Activated CD8-positive, alpha-beta T cell treated with anti-CD3 and anti-CD28 coated beads for 36 hours (primary cell): ENCODE data around the gene BSCL2. TPM values are rescaled to one million over a fixed set of nuclear protein-coding genes. Genes with fewer than 3 reads are reported as not detected.

Source experiments
- ATAC-seq: fragments of 200-7000 bp; cut with Tn5 transposase; one replicate; pipeline ENCODE4 v1.10.0; 2021; ENCODE audit warnings: mild to moderate bottlenecking, moderate library complexity
- CTCF ChIA-PET: fragments of 350-600 bp; sonication (Branson Sonifier 250); formaldehyde crosslinking; loops from one replicate; lab custom pipeline; 2021; ENCODE audit warnings: antibody characterized with exemption; lab: Charles Lee
- POLR2A ChIA-PET: fragments of 350-600 bp; sonication (Branson Sonifier 250); formaldehyde crosslinking; loops from one replicate; lab custom pipeline; 2021; ENCODE audit warnings: antibody characterized with exemption; lab: Charles Lee
- DNase-seq: peaks from one replicate; pipeline ENCODE4 v3.0.0-alpha.2; 2020
- H3K27ac Mint-ChIP-seq: one replicate; pipeline ENCODE4 v1.8.0; 2021; ENCODE audit warnings: mild to moderate bottlenecking, mixed read lengths
- H3K27me3 Mint-ChIP-seq: one replicate; pipeline ENCODE4 v1.8.0; 2021; ENCODE audit warnings: mixed read lengths
- H3K36me3 Mint-ChIP-seq: one replicate; pipeline ENCODE4 v1.8.0; 2021; ENCODE audit warnings: low read depth, mixed read lengths
- H3K4me1 Mint-ChIP-seq: one replicate; pipeline ENCODE4 v1.8.0; 2021; ENCODE audit warnings: low read depth, mixed read lengths
- H3K4me3 Mint-ChIP-seq: one replicate; pipeline ENCODE4 v1.8.0; 2021; ENCODE audit warnings: mild to moderate bottlenecking, moderate library complexity, mixed read lengths
- H3K9me3 Mint-ChIP-seq: one replicate; pipeline ENCODE4 v1.8.0; 2021; ENCODE audit warnings: mixed read lengths
- intact Hi-C: fragments of 100-400 bp; cut with micrococcal nuclease; formaldehyde crosslinking; loops from one replicate; pipeline ENCODE4 v1.10.0; 2022
- total RNA-seq, 2 experiments: library from RNA; stranded (reverse); gene quantifications; one replicate each; pipeline ENCODE4 v1.2.3, GENCODE V29; 2021
- TF ChIP-seq, protein P1 (sequence below): fragments of 200-600 bp; IDR thresholded peaks from one replicate; pipeline ENCODE4 v1.8.0; 2022; ENCODE audit warnings: antibody characterized with exemption, mild to moderate bottlenecking

Gene BSCL2
- 10 to 100 TPM; 22.1 to 24.1 TPM for total RNA-seq

DNA sequence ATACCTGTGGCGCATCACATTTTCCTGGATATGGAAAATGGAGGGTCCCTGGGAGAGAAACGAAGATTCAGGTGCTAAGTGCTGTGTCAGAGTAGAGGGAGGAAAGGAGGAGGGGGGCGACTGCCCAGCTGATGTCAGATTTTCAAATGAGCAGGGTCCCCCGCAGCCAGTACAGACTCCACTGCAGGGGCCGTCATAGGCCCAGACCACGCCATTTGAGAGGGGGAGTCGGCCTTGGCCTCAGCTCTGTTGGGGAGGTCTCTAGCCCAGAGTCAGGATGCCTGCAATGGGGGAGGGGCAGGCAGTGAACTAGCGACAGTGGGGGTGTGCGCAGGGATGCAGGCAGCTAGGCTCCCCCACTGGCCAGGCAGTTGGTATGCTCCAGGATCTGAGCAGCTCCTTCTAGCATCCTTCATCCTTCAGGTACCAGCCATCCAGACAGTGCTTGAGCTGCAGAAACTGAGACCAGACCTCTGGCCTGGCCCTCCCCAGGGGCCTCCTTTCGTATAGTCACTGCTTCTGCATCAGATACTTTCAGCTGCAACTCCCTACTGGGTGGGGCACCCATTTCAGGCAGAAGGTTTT, at the start of gene BSCL2, which contains the start of gene GNG3:
TSS of gene BSCL2 (minus strand) at position 148 of the 585 bp plus-strand sequence. CDS start 229 bp downstream, outside the sequence.
TSS of gene GNG3 (plus strand) at position 400 of the 585 bp plus-strand sequence. CDS start 620 bp downstream, outside the sequence.
- no peaks in the 10 kb centered on the region for H3K27me3 Mint-ChIP-seq
- no peak for ATAC-seq
- TF ChIP-seq, protein P1, sequence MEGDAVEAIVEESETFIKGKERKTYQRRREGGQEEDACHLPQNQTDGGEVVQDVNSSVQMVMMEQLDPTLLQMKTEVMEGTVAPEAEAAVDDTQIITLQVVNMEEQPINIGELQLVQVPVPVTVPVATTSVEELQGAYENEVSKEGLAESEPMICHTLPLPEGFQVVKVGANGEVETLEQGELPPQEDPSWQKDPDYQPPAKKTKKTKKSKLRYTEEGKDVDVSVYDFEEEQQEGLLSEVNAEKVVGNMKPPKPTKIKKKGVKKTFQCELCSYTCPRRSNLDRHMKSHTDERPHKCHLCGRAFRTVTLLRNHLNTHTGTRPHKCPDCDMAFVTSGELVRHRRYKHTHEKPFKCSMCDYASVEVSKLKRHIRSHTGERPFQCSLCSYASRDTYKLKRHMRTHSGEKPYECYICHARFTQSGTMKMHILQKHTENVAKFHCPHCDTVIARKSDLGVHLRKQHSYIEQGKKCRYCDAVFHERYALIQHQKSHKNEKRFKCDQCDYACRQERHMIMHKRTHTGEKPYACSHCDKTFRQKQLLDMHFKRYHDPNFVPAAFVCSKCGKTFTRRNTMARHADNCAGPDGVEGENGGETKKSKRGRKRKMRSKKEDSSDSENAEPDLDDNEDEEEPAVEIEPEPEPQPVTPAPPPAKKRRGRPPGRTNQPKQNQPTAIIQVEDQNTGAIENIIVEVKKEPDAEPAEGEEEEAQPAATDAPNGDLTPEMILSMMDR: no peak
- H3K27ac Mint-ChIP-seq: peak within 1 kb of the TSS; percentile 99
- peaks cover 47% of the 10 kb centered on the region for H3K4me1 Mint-ChIP-seq
- peaks cover 42% of the 10 kb centered on the region for H3K36me3 Mint-ChIP-seq
- no peaks in the 10 kb centered on the region for H3K9me3 Mint-ChIP-seq
- intact Hi-C loops: no loop called here
- peak within 1 kb of the TSS; percentile 91 for H3K4me3 Mint-ChIP-seq
- DNase-seq: peak; percentile 21
- CTCF ChIA-PET: interaction anchor here (0.6 to 2.9 kb wide), 9 partner anchors 13 to 312 kb away, joined by 3 to 13 read pairs (median 5); partner anchors contain the start of genes HNRNPUL2, ROM1, TMEM179B and TTC9C
- POLR2A ChIA-PET: interaction anchor here (0.9 to 6.3 kb wide), 16 partner anchors 8 to 174 kb away, joined by 3 to 41 read pairs (median 5); partner anchors contain the start of genes HNRNPUL2, INTS5, LBHD1 and MTA2

DNA sequence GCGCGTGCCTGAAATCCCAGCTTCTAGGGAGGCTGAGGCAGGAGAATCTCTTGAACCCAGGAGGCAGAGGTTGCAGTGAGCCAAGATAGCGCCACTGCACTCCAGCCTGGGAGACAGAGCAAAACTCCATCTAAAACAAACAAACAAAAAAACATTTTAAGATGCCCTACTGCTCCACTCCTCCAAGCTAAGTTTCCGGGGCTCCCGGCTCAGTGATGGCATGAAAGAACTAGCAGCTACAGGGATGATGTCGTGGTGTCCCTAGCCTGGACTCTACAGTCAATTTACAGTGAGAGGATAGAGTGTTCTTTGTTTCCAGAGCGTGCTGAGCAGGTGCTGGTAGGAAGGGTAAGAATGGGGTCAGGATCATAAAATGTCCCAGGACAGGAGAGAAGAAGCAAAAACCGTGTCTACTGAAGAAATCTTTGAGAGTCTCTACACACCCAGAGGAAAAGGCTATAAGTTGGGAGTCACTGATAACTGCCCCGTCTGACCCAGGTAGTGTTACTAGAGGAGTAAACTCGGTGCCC, 47.9 kb upstream of the BSCL2 start:
- H3K27me3 Mint-ChIP-seq: no peaks in the 10 kb centered on the region
- H3K27ac Mint-ChIP-seq: no peak overlapping the region
- ChIA-PET CTCF (interaction anchor here (1.1 to 3.2 kb wide), 8 partner anchors 15 to 150 kb away, joined by 3 to 8 read pairs (median 4); partner anchors contain the start of gene GANAB), POLR2A (interaction anchor here (1.0 to 5.2 kb wide), 6 partner anchors 17 to 181 kb away, joined by 3 to 31 read pairs (median 7); partner anchors contain the start of genes NXF1 and TMEM179B)
- ATAC-seq (no peak), DNase-seq (no peak)
- TF ChIP-seq, protein P1: no peak
- peaks cover 8% of the 10 kb centered on the region for H3K36me3 Mint-ChIP-seq
- no peaks in the 10 kb centered on the region for H3K9me3 Mint-ChIP-seq
- peaks cover 19% of the 10 kb centered on the region for H3K4me1 Mint-ChIP-seq
- peak overlapping the region; percentile 99 for H3K4me3 Mint-ChIP-seq
- intact Hi-C loops: no loop called here

DNA sequence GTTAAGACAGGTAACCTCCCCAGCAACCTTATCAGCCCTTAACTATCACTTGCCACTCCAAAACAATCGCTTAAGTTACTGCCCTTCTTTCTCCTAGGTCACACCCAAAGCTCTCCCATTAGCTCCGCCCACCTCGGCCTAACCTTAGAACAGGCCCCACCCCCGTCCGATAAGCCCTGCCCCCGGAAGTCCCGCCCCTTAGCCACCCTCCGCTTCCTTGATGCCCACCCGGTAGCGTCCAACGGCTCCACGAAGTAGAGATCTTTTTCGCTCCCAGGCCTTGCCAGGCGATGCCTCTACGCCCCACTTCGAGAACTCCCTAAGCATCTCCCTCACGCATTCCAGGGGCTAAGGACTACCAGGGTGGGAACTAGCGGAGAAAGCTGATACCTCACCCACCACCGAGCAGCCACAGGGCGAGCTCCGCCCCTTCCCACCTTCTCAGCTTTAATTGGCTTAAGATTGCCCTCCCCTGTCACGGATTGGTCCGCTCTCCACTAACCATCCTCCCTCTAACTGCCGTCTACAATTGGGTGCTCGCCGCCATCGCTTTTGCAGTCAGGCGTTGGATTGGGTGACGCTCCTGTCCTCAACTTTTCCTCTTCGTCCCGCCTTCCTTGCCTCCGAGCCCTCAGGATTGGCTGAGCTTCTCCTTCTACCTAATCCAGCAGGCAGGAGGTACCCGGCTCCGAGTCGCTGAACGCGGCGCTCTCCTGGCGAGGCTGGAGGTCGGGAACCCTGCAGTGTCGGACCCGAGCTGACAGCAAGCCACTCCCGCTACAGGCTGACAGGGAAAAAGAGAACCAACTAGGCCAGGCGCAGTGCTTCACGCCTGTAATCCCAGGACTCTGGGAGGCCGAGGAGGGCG, 46.7 kb upstream of the BSCL2 start, which contains the start of gene ZBTB3:
TSS of gene ZBTB3 (minus strand) at position 425 of the 868 bp plus-strand sequence. CDS start 496 bp downstream, outside the sequence.
- H3K27me3 Mint-ChIP-seq: no peaks in the 10 kb centered on the region
- DNase-seq (peak; percentile 99), ATAC-seq (peak; percentile 97)
- peak within 1 kb of the TSS; percentile 99 for H3K27ac Mint-ChIP-seq
- TF ChIP-seq, protein P1: no peak
- intact Hi-C loops: no loop called here
- H3K4me1 Mint-ChIP-seq: peaks cover 26% of the 10 kb centered on the region
- ChIA-PET POLR2A (interaction anchor here (0.7 to 5.2 kb wide), 27 partner anchors 8 to 180 kb away, joined by 3 to 31 read pairs (median 4); partner anchors contain the start of genes C11orf98, CSKMT, HNRNPUL2 and NXF1), CTCF (interaction anchor here (0.8 to 3.2 kb wide), 21 partner anchors 10 to 211 kb away, joined by 3 to 13 read pairs (median 4); partner anchors contain the start of genes GANAB, HNRNPUL2 and TUT1)
- peak within 1 kb of the TSS; percentile 99 for H3K4me3 Mint-ChIP-seq
- no peaks in the 10 kb centered on the region for H3K9me3 Mint-ChIP-seq
- peaks cover 11% of the 10 kb centered on the region for H3K36me3 Mint-ChIP-seq

DNA sequence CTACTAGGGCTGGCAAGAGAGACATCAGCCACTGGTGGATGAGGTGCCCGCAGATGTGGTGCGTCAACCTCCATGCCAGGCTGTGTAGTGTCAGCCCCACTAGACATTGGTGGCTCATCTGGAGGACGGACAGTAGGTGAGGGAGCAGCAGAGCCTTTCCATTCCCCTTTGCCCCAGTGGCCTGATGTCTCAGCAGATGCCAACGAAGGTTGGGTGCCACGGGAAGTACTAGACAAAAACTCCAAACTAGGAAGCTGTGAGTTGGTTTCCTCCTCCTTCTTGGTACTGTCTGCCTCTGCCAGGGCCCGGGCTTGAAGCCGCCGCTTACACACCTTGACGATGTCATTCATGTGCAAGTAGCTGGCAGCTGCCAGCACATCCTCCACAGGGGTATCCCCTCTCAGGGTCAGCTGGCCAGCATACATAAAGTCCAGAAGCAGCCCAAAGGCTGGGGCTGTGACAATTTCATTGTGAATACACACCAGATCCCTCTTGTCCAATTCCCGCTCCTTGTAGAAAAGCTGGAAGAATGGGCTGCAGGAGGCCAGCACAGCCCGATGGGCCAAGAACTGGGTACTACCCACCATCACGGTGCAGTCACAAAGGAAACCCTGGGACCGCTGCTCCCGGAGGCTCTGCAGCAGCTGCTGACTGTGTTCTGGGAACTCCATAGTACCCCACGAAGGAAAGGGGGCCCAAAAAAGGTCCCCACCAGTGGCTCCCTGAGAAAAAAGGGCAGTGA, 45.9 kb upstream of the BSCL2 start:
- Mint-ChIP-seq H3K27ac (peak overlapping the region; percentile 99), H3K4me3 (peak overlapping the region; percentile 99), H3K4me1 (peaks cover 29% of the 10 kb centered on the region), H3K27me3 (no peaks in the 10 kb centered on the region), H3K9me3 (no peaks in the 10 kb centered on the region), H3K36me3 (peaks cover 13% of the 10 kb centered on the region)
- intact Hi-C loops: no loop called here
- DNase-seq: no peak
- POLR2A ChIA-PET: interaction anchor here (0.9 to 5.2 kb wide), 23 partner anchors 9 to 154 kb away, joined by 3 to 31 read pairs (median 5); partner anchors contain the start of genes C11orf98, CSKMT, HNRNPUL2 and NXF1
- TF ChIP-seq, protein P1: no peak
- CTCF ChIA-PET: interaction anchor here (0.7 to 3.2 kb wide), 17 partner anchors 10 to 162 kb away, joined by 3 to 13 read pairs (median 5); partner anchors contain the start of genes HNRNPUL2 and TUT1
- ATAC-seq: no peak
